H9 (cell line): Measurements from ENCODE around the gene RMND5A. TPM values are rescaled to one million over a fixed set of nuclear protein-coding genes. Genes with fewer than 3 reads are reported as not detected.

Experiments
- DNase-seq: peaks from one replicate; pipeline ENCODE4 v3.0.0-alpha.2; 2017
- H2AFZ ChIP-seq: one replicate; pipeline ENCODE4 v1.6.1; 2013; ENCODE audit warnings: mild to moderate bottlenecking, low read length, control low read depth, moderate library complexity
- H2AK5ac ChIP-seq: 2 replicates; pipeline ENCODE4 v1.6.1; 2013; ENCODE audit warnings: low read length, control low read depth, mixed read lengths; ENCODE audit not compliant: insufficient read length
- H2BK120ac ChIP-seq: one replicate; pipeline ENCODE4 v1.6.1; 2013; ENCODE audit warnings: low read depth, mild to moderate bottlenecking, low read length, control low read depth, inconsistent platforms; ENCODE audit not compliant: poor library complexity, severe bottlenecking
- H2BK12ac ChIP-seq: 2 replicates; pipeline ENCODE4 v1.6.1; 2013; ENCODE audit warnings: low read length, control low read depth, mixed read lengths, low read depth; ENCODE audit not compliant: insufficient read length
- H2BK15ac ChIP-seq: 2 replicates; pipeline ENCODE4 v1.6.1; 2013; ENCODE audit warnings: low read depth, low read length, control low read depth
- H2BK20ac ChIP-seq: one replicate; pipeline ENCODE4 v1.6.1; 2013; ENCODE audit warnings: low read depth, mild to moderate bottlenecking, low read length, control low read depth, inconsistent platforms; ENCODE audit not compliant: poor library complexity, severe bottlenecking
- H2BK5ac ChIP-seq: 2 replicates; pipeline ENCODE4 v1.6.1; 2013; ENCODE audit warnings: low read length, control low read depth, mixed read lengths; ENCODE audit not compliant: insufficient read length
- H3K14ac ChIP-seq: 2 replicates; pipeline ENCODE4 v1.6.1; 2013; ENCODE audit warnings: low read length, control low read depth; ENCODE audit not compliant: insufficient read depth
- H3K18ac ChIP-seq: 2 replicates; pipeline ENCODE4 v1.6.1; 2013; ENCODE audit warnings: low read depth, mild to moderate bottlenecking, mixed read lengths, low read length, control low read depth; ENCODE audit not compliant: insufficient read length
- H3K23ac ChIP-seq: 2 replicates; pipeline ENCODE4 v1.6.1; 2013; ENCODE audit warnings: low read length, control low read depth, mixed read lengths, low read depth; ENCODE audit not compliant: insufficient read length
- H3K23me2 ChIP-seq: 2 replicates; pipeline ENCODE4 v1.6.1; 2013; ENCODE audit warnings: low read depth, mild to moderate bottlenecking, mixed read lengths, low read length, control low read depth; ENCODE audit not compliant: insufficient read length, poor library complexity, severe bottlenecking
- H3K27ac ChIP-seq: 2 replicates; pipeline ENCODE4 v1.5.1; 2013; ENCODE audit warnings: low read length, control low read depth, mixed read lengths, low read depth; ENCODE audit not compliant: insufficient read length
- H3K27me3 ChIP-seq: 2 replicates; pipeline ENCODE4 v1.6.1; 2013; ENCODE audit warnings: low read length, control low read depth, inconsistent platforms; ENCODE audit not compliant: insufficient read depth
- H3K4ac ChIP-seq: 2 replicates; pipeline ENCODE4 v1.6.1; 2013; ENCODE audit warnings: low read depth, mild to moderate bottlenecking, control low read depth, inconsistent platforms, low read length, moderate library complexity
- H3K4me1 ChIP-seq: 2 replicates; pipeline ENCODE4 v1.6.1; 2013; ENCODE audit warnings: low read length, control low read depth, inconsistent platforms; ENCODE audit not compliant: insufficient read depth
- H3K4me2 ChIP-seq: 2 replicates; pipeline ENCODE4 v1.6.1; 2013; ENCODE audit warnings: low read length, control low read depth, mixed read lengths; ENCODE audit not compliant: insufficient read length, insufficient read depth
- H3K56ac ChIP-seq: 2 replicates; pipeline ENCODE4 v1.6.1; 2013; ENCODE audit warnings: low read depth, mild to moderate bottlenecking, mixed read lengths, low read length, control low read depth; ENCODE audit not compliant: insufficient read length
- H3K79me1 ChIP-seq: 2 replicates; pipeline ENCODE4 v1.6.1; 2013; ENCODE audit warnings: low read depth, mild to moderate bottlenecking, moderate library complexity, low read length, control low read depth, inconsistent platforms; ENCODE audit not compliant: insufficient read depth, poor library complexity, severe bottlenecking
- H3K79me2 ChIP-seq: 2 replicates; pipeline ENCODE4 v1.6.1; 2013; ENCODE audit warnings: low read length, control low read depth, inconsistent platforms; ENCODE audit not compliant: insufficient read depth
- H3K9ac ChIP-seq: 2 replicates; pipeline ENCODE4 v1.6.1; 2013; ENCODE audit warnings: low read length, control low read depth, mixed read lengths; ENCODE audit not compliant: insufficient read length; ENCODE audit errors: extremely low read depth
- H3K9me3 ChIP-seq: one replicate; pipeline ENCODE4 v1.6.1; 2013; ENCODE audit warnings: low read depth, low read length, inconsistent platforms; ENCODE audit not compliant: control insufficient read depth
- H3T11ph ChIP-seq: one replicate; pipeline ENCODE4 v1.6.1; 2013; ENCODE audit warnings: mild to moderate bottlenecking, low read length, control low read depth, inconsistent platforms
- H4K20me1 ChIP-seq: one replicate; pipeline ENCODE4 v1.6.1; 2013; ENCODE audit not compliant: control insufficient read depth, insufficient read length, insufficient read depth
- H4K5ac ChIP-seq: 2 replicates; pipeline ENCODE4 v1.6.1; 2013; ENCODE audit warnings: low read depth, mild to moderate bottlenecking, mixed read lengths, low read length, control low read depth; ENCODE audit not compliant: insufficient read length
- H4K8ac ChIP-seq: replicated peaks from 2 replicates; pipeline ENCODE4 v1.6.1; 2013; ENCODE audit warnings: low read length, control low read depth, mixed read lengths, low read depth; ENCODE audit not compliant: insufficient read length
- H4K91ac ChIP-seq: 2 replicates; pipeline ENCODE4 v1.6.1; 2013; ENCODE audit warnings: low read depth, mild to moderate bottlenecking, moderate library complexity, mixed read lengths, low read length, control low read depth; ENCODE audit not compliant: insufficient read length
- H3K27ac Mint-ChIP-seq, 3 experiments: 2 replicates in 2 of 3; 3 replicates in 1 of 3; pipeline ENCODE4 v1.8.0; 2020 to 2021; ENCODE audit warnings: mixed read lengths in 3 of 3, mild to moderate bottlenecking in 1 of 3, moderate library complexity in 1 of 3
- H3K27me3 Mint-ChIP-seq: 2 replicates; pipeline ENCODE4 v1.8.0; 2021; ENCODE audit warnings: low read depth, mild to moderate bottlenecking, moderate library complexity, mixed read lengths
- H3K36me3 Mint-ChIP-seq, 3 experiments: 2 replicates in 2 of 3; 3 replicates in 1 of 3; pipeline ENCODE4 v1.8.0; 2020 to 2021; ENCODE audit warnings: low read depth in 3 of 3, mixed read lengths in 3 of 3; ENCODE audit not compliant: insufficient read depth in 1 of 3
- H3K4me1 Mint-ChIP-seq, 2 experiments: 2 replicates each; pipeline ENCODE4 v1.8.0; 2020; ENCODE audit warnings: mixed read lengths in 2 of 2
- H3K4me3 Mint-ChIP-seq, 2 experiments: 2 replicates in 1 of 2; 3 replicates in 1 of 2; pipeline ENCODE4 v1.8.0; 2020 to 2021; ENCODE audit warnings: mild to moderate bottlenecking in 2 of 2, mixed read lengths in 2 of 2, moderate library complexity in 1 of 2
- H3K9me3 Mint-ChIP-seq, 2 experiments: 2 replicates in 1 of 2; 3 replicates in 1 of 2; pipeline ENCODE4 v1.8.0; 2020; ENCODE audit warnings: mild to moderate bottlenecking in 2 of 2, mixed read lengths in 2 of 2, moderate library complexity in 1 of 2
- WGBS: extraction: QIAGEN DNeasy Blood & Tissue Kit; methylation state at CpG from one replicate; pipeline ENCODE4 v1.1.7; 2013; ENCODE audit warnings: missing lambda C conversion rate, low lambda C conversion rate, mixed read lengths; ENCODE audit not compliant: insufficient read length; ENCODE audit errors: extremely low coverage; 5-methylcytosine and 5-hydroxymethylcytosine counted together
- total RNA-seq: library from RNA; stranded (reverse); gene quantifications from 2 replicates; pipeline ENCODE4 v1.2.1, GENCODE V29; 2021
- TF ChIP-seq, protein P1 (sequence below): fragments of 200-600 bp; sonication (generic); conservative IDR thresholded peaks from 3 replicates; pipeline ENCODE4 v1.8.0; 2021; ENCODE audit warnings: antibody characterized with exemption, mild to moderate bottlenecking

The RMND5A gene
- total RNA-seq, 1 experiment from 2014 or later = 48.8 TPM

DNA sequence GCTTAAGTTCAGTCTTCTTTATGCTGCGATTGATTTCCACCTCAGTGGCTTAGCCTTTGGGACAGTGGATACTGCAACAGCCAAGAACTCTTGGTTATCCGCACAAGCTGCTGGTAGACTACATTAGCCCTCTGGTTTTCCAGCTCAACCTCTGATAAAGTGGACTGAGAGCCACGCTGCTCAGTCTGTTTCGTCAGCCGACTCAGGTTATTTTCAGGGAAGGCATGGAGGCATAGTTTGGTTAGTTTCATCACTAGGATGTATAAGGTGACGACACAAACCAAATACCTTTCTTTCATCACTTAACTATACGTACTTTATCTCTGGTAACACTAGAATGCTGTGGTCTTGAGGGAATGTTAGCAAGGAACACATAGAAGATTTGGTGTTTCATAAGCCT lies 56.4 kb downstream of the RMND5A start:
- H3K27me3 Mint-ChIP-seq = peaks cover 1% of the 10 kb centered on the region; the same call in 1 of the 2 replicates
- peaks cover 5 to 36% (median 29%) of the 10 kb centered on the region in 3 experiments; a peak in 6 of 7 replicates for H3K36me3 Mint-ChIP-seq
- Histone ChIP-seq H3K18ac (no peak overlapping the region), H4K5ac (no peak overlapping the region), H3K79me2 (no peaks in the 10 kb centered on the region), H3K14ac (no peak overlapping the region), H3K9me3 (no peaks in the 10 kb centered on the region), H3K79me1 (no peaks in the 10 kb centered on the region), H3K27ac (no peak overlapping the region), H3K23ac (no peak overlapping the region), H2BK12ac (no peak overlapping the region), H3K9ac (no peak overlapping the region), H2BK20ac (no peak overlapping the region), H4K20me1 (no peaks in the 10 kb centered on the region), H2AK5ac (no peak overlapping the region), H2BK5ac (no peak overlapping the region), H3K27me3 (no peaks in the 10 kb centered on the region), H3K23me2 (no peaks in the 10 kb centered on the region), H3K4me2 (no peak overlapping the region), H3K4me1 (no peaks in the 10 kb centered on the region), H4K8ac (no peak overlapping the region), H2BK15ac (no peak overlapping the region), H3K56ac (no peak overlapping the region), H2AFZ (no peak overlapping the region), H4K91ac (no peak overlapping the region), H3K4ac (no peak overlapping the region), H2BK120ac (no peak overlapping the region), H3T11ph (no peak overlapping the region)
- no peak overlapping the region; a peak in 1 of 7 replicates for H3K27ac Mint-ChIP-seq
- no CpG with 5 or more reads among the region's 7 CpGs for WGBS
- H3K9me3 Mint-ChIP-seq = no peaks in the 10 kb centered on the region
- H3K4me3 Mint-ChIP-seq = no peak overlapping the region
- TF ChIP-seq, protein P1, sequence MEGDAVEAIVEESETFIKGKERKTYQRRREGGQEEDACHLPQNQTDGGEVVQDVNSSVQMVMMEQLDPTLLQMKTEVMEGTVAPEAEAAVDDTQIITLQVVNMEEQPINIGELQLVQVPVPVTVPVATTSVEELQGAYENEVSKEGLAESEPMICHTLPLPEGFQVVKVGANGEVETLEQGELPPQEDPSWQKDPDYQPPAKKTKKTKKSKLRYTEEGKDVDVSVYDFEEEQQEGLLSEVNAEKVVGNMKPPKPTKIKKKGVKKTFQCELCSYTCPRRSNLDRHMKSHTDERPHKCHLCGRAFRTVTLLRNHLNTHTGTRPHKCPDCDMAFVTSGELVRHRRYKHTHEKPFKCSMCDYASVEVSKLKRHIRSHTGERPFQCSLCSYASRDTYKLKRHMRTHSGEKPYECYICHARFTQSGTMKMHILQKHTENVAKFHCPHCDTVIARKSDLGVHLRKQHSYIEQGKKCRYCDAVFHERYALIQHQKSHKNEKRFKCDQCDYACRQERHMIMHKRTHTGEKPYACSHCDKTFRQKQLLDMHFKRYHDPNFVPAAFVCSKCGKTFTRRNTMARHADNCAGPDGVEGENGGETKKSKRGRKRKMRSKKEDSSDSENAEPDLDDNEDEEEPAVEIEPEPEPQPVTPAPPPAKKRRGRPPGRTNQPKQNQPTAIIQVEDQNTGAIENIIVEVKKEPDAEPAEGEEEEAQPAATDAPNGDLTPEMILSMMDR = no peak
- DNase-seq = no peak
- H3K4me1 Mint-ChIP-seq = peaks cover 5 to 21% of the 10 kb centered on the region in 2 experiments; a peak in 3 of 4 replicates
